Astrocyte of the cerebellum (primary cell): ENCODE data around the gene PLA2G4E.

Source experiments
- DNase-seq: peaks from one replicate; pipeline ENCODE4 v3.0.0-alpha.2; 2011; ENCODE audit warnings: low read depth
- H3K4me3 ChIP-seq: 2 replicates; pipeline ENCODE4 v1.5.1; 2011; ENCODE audit warnings: mild to moderate bottlenecking, low read depth, low read length, moderate library complexity
- in situ Hi-C: cut with HindIII; loops from 2 replicates; pipeline ENCODE4 v1.10.0; 2017; ENCODE audit warnings: low sequenced_read_pairs
- TF ChIP-seq, protein P1 (sequence below): IDR thresholded peaks from 2 replicates; pipeline ENCODE4 v1.5.1; 2012; ENCODE audit warnings: low read length, low read depth, moderate library complexity, mild to moderate bottlenecking; ENCODE audit errors: missing control alignments

The PLA2G4E gene

DNA sequence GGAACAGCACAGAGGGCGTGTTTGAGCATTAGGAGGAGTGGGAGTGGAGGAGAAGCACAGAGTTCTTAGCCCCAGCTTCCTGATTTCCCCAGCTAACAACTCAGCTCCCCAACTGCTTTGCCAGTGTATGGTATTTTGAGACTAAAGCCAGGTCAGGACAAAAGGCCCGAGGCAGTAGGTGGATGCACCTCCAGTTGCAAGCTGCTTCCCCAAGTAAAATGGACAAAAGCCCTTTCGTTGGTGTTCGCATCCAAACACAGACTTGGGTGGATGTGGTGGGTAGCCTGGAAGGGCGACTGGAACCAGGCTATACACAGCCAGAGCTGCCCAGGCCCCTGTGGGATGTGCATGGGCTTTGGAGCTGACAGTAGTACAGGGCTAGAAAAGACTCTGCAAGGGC, 36.2 kb downstream of the PLA2G4E start:
- in situ Hi-C loops: no loop called here
- TF ChIP-seq, protein P1, sequence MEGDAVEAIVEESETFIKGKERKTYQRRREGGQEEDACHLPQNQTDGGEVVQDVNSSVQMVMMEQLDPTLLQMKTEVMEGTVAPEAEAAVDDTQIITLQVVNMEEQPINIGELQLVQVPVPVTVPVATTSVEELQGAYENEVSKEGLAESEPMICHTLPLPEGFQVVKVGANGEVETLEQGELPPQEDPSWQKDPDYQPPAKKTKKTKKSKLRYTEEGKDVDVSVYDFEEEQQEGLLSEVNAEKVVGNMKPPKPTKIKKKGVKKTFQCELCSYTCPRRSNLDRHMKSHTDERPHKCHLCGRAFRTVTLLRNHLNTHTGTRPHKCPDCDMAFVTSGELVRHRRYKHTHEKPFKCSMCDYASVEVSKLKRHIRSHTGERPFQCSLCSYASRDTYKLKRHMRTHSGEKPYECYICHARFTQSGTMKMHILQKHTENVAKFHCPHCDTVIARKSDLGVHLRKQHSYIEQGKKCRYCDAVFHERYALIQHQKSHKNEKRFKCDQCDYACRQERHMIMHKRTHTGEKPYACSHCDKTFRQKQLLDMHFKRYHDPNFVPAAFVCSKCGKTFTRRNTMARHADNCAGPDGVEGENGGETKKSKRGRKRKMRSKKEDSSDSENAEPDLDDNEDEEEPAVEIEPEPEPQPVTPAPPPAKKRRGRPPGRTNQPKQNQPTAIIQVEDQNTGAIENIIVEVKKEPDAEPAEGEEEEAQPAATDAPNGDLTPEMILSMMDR: no peak
- no peak overlapping the region for H3K4me3 ChIP-seq
- no peak for DNase-seq

DNA sequence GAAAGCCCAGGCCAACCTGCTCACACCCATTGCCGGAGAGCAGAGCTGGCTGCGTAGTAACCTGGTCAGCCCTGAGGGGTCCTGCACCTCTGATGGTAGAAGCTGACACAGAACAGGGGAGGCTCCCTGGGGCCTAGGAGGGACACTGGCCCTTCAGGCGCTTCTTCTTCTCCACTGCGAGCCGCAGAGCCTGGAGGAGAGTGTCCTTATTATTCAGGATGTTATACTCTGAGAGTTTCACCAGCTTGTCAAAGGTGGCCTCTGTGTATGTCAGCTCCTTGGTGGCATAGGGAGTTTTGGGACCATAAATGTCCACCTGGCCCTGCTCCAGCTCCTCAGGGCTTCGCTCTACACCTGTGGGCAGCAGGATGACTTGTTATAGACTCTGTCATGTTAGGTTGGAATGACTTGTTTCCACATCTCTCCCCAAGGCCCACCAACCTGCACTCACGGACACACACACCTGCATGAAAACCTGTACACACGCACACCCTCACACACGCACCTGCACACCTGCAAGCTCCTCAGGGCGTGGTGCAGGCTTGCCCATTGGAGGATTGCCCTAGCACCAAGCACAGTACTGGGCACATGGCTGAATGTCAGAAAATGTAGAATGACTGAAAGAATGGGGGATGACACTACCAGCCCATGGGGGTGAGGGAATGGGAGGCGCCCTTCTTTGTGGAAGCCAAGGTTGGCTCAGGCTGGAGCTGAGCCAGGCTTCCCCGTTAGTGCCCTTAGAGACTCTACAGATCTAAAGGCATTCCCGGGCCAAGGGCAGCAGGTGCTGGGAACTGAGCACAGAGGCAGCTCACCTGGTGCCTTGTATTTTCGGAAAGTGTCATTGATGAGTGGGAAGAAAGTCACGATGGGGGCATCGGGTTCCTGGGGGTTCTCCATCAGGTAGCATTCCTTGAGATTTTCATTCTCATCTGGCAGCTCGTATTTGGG, 36.9 kb downstream of the PLA2G4E start:
- H3K4me3 ChIP-seq: no peak overlapping the region
- DNase-seq: no peak
- TF ChIP-seq, protein P1: no peak
- in situ Hi-C loops: no loop called here

DNA sequence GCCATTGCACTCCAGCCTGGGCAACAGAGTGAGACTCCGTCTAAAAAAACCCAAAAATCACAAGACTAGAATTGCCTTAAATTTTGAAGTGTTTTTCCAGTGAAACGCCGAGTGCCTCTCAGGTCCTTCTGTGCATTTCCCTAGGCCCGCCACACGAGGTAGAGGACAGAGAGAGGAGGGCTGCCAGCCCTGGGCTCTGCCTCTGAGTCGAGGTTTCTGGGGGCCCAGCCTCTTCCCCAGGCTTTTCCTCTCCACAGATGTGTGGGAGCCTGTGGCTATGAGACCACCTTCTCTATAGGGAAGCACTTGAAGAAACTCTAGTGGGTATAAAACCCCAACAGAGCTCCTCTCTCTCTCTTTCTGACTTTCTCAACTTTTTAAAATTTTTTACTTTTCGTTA, 37.6 kb downstream of the PLA2G4E start:
- H3K4me3 ChIP-seq: no peak overlapping the region
- in situ Hi-C loops: no loop called here
- DNase-seq: no peak
- TF ChIP-seq, protein P1: no peak

DNA sequence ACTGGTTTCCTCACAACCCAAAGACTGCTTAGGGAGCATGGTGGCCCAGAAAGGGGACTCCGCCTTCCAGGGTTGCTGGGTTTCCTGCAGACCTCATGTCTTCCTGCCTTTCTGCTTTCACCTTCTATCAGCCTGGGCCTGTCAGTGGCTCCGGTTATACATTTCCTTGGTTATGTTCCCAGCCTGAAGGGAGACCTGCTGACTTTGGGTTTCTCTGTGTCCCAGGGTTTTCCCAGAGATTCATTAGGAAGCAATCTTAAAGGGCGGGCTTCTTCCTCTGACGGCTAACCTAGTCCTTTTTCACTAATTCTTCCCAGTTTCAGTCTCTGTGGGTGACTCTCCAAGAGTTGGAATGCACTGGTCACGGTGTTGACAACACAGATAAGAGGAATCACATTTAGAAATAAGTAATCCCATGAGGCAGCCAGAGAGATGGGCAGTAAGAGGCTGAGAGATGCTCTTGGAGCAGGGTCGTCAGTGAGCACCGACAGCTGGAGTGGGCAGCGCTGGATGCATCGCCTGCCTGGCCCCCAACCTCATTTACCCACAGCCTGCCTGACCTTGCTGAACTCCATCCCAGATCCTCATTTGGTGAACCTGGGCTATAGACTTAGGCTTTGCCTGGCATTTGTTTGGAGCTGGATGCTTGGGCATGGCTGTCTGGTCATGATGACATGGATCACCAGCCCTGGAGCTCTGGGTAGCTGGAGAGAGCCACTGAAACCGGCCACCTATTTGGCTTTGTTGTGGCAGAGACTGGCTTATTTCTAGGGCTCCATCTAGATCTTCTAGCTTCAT, 38.5 kb downstream of the PLA2G4E start:
- in situ Hi-C loops: no loop called here
- TF ChIP-seq, protein P1: no peak

DNA sequence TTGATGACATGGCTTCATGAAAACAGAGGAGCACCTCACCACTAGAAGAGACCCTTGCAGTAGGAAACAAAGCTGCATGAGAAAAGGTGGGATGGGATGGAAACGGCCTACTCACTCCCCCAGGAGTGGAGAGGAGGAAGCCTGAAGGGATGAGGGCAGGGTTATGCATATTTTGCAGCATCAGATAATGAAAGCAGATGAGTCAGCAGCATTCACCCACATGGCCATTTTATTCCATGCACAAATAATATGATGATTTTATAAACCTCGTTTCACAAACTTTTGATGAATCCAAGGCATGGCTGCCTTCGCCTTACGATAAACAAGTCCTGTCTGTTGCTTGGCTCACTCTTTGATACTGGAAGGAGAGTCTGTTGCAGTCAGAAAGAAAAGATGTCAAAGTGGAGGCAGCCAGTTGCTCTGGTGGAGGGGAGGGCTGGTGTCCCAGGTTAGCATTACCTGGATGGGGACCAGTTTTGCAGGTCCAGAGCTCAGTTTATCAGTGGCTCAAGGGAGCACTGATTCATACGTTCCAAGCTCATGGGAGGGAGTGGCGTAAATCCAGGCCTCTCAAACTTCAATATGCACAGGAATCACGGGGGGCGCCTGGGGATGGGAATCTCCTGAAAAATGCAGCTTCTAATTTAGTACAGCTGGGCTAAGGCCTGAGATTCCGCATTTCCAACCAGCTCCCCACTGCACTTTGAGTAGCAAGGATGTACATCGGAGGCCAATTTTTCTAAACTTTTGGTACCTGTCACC, 39.3 kb downstream of the PLA2G4E start:
- TF ChIP-seq, protein P1: no peak
- H3K4me3 ChIP-seq: no peak overlapping the region
- in situ Hi-C loops: no loop called here
- no peak for DNase-seq

More for the DNA sequence above, 38.5 kb downstream of the PLA2G4E start:
- no peak overlapping the region for H3K4me3 ChIP-seq
- DNase-seq: no peak
